Non-pigmented ciliary epithelial cell (primary cell): ENCODE results near the gene B3GALT4.

ENCODE experiments used
- DNase-seq: peaks from one replicate; pipeline ENCODE4 v3.0.0-alpha.2; 2010; ENCODE audit warnings: low read depth

The B3GALT4 gene

DNA sequence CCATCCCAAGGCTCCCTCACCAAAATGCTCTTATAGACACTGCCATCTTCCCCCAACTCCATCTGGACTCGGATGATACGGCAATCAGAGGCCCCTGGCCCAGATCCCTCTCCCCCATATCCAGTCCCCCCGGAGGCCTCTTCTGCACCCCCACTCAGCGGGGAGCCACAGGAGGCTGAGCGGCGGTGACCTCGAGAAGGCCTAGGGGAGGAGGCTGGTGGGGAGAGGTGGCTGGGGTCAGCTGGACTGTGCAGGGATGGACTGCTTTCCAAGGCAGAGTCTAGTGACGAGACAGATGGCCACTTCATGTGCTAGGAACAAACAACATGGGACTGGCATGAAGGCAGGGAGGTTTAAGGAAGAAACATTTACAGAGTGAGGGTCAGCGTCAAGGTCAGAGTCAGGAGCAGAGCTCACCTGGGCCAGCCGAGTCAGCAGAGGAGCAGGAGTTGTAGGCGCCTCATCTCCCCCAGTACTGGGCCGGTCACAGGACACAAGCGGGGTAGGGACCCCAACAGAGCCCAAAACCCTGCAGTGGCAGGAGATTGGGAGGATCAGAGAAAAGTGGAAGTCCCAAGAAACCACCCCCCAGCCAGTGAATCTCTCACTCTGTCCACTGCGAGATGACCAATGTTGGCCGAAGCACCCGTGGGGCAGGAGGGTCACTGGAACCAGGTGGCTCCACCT, 16.2 kb downstream of the B3GALT4 start:
- no peak for DNase-seq

DNA sequence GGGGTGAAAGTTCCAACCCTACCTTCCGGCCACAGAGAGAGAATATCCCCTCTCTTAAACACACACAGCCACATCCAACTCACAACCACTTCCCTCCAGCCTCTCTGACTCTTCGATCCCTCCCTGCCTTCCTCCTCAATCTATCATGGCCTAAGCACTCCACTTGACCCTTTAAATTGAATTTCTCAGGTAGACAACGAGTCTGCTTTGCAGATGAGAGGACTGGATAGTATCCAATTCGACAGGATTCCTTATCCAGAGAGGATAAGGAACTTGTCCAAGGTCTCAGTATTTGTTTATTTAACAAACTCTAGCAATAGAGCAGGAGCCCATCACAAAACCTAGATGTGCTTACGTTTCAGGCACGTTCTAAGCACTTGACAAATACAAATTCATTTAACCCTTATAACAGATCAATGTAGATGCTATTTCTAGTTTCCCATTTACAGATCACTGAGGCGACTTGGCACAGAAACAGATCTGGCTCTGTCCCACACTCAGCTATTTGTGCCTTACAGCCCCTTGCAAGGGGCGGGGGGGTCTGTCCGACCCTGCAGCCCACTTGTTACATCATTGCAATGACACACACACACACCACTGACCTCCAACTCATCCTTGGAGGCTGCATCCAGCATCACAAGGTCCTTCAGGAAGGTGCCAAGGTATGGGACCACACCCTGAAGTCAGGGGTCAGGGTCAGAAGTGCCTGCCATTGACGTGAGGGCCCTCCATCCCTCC, 17.3 kb downstream of the B3GALT4 start:
- no peak for DNase-seq

DNA sequence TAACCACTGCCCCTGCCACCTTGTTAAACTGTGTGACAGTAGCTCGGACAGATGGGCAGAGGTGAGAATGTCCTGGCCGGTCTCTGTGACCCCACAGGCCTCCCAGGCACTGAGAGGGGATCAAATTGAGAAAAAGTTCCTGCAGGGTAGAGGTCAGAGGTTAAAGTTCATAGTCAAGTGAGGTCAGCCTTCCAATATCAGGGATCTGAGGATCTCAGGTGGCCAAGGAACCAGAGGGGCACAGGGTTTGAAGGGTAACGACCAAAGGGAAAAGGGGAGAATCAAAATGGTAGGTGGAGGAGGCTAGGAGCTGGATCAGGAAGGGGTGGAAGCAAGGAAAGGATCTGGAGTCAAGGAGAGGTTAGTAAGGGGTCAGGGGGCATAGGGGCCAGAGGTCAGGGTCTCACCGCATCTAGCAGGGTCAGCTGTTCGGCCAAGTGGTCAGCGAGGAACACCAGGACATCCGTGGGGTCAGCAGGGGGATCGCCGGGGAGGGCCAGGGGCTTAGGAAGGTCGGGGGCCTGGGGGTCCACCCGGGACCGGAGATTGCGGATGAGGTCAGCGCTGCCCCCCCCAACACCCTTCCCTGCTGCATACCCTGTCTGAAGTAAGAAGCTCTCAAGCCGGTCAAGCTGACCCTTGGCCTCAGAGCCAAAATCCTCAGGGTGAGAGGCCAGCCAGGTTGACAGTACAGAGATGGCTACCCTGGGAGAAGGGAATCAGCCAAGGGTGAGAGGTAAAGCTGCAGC, 18.9 kb downstream of the B3GALT4 start:
- no peak for DNase-seq

DNA sequence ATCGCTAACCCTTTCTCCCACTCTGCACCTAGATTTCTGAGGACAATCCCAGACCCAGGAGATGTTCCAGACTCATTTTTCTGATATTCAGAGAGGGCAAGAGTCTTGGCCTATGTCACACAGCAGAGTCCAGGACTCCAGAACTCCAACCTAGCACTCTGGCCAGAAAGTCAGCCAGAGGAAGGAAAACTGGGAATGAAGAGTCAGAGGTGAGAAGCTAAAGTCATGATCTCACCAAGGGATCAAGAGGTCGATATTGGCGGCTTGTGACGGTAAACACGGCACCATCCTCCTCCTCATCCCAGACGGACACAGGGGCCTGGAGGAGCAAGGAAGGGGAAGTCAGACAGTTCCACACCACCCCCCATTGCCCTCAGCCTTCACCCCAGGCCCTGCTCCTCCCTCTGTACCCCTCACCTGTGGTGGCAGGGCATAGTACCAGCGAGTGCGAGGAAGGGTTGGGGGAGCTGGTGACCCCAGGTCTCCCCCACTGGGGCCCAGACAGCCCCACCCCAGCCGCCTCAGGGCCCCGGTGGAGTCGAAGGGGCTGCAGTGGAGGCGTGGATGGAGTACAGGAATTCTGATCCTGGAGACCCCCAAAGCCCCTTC, 20.0 kb downstream of the B3GALT4 start:
- no peak for DNase-seq

DNA sequence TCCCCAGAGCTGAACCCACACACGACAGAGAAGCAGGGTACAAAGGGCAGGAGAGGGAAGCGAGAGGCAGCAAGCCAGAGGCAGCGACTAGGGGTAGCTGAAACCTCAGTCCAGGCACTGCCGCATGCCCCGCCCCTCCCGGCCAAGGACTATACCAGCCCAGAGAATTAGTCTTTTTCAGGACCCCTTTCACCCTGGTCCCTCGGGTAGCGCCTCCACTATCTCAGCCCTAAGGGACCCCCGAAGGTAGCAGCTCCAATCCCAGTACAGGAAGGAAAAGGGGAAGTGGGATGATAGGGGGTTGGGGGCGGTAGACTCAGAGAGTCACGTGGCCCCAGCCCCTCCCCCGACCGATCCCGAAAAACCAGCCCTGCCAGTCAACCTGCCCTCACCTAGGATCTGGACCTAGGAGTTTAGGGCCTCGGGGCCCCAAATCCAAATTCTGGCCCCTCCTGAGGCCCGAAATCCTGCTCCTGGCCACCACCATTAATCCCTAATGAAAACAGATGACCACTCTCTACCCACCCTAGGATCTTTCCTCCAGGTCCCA, 20.6 kb downstream of the B3GALT4 start:
- DNase-seq: no peak

DNA sequence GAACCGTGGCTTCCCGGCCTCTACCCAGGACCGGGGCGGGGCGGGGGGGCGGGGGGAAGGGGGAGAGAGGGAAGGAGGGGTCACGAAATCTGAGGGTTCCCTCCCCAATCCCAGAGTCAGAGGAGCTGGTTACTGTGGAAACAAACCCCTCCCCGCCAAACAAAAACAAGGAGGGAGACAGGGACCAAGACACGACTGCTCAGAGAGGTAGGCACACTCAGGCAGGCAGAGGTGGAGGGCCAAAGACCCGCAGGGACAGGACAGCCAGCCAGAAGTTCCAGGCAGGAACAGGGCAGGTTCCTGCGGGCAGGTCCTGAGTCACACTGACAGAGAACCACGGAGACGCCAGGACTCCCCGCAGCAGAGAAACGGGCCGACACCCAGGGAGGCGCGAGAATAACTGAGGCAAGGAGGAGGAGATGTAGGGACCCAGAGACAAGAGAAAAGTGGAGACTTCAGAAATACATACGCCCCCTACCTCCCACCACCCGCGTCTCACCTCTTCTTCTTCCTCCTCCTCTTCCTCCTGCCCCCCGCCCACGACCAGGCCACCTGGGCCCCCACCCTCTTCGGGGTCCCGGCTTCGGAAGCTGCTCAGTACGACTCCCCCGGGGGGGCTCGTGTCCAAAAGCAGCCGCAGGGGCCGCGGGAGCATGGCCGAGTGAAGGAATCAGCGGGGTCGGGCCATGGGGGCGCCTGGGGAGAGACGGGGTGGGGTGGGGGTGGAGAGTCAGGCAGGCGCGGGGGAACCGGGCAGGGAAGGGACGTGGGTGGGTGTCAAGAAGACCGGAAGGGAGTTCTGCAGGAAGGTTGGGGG, 21.2 kb downstream of the B3GALT4 start:
- no peak for DNase-seq

DNA sequence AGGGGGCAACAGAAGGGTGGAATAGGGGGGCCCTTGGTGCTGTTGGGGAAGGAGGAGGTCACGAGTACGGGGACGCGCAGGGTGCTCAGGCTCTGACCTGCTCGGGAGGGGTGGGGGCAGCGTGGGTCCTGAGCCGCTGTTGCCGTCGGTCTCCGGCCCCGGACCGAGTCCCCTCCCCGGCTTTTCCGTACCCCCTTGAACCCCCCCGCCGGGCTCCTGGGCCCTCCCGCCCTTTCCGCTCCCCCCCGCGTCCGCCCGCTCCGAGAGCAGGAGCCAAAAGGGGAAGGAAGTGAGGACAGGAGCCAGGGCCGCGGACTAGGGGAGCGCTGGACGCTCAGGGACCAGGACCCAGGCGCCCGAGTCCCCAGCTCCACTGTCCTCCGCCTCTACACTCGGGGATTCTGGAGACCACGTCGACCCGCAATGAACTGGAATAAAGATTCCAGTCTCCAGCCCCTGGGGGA, 21.9 kb downstream of the B3GALT4 start, which contains the start of gene RGL2:
RGL2 (minus strand) TSS at position 170 of the 464 bp plus-strand sequence. CDS start 332 bp downstream, outside the sequence.
- DNase-seq: no peak

DNA sequence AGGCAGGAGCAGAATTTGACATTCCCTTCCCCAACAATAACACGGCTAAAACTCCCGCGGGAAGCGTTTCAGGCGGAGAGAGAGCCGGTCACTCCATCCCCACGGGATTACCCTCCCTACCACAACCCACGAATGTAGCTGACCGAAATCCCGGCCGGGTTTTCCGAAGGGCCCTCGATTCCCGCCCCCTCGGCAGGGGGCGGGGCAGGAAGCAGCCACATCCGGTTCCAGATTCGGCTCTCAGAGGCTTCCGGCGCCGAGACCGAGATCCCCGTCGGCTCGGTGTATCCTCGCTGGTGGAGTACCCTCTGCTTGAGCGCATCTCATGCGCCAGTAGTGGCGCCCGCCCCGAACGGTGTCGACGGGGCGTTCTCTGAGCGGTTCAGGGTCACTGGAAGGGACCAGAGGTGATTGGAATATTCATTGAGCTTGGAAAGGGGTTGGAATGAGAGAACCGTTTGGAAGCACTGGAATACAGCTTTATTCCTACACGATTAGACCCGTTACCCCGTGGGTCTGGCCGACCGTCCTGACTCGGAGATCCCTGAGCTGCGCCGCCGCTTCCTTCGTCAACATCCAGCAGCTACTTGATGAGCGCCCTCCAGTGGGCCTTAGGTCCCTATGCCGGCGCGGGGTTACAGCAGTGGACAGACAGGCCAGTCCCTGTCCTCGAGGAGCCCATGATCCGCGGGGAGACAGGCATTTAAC, 22.5 kb downstream of the B3GALT4 start:
- no peak for DNase-seq

DNA sequence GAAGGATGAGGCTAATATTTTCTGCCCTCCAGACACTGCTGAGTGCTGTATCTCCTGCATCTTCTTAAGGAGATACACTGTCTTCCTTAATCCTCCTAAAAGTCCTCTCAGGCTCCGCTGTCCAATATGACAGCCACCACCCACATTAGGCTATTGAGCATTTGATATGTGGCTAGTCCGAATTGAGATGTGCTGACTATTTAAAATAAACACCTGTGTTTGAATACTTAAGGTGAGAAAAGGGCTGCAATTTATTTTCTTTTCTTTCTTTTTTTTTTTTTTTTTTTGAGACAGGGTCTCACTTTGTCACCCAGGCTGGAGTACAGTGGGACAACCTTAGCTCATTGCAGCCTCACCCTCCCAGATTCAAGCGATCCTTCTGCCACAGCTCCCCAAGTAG, 25.0 kb downstream of the B3GALT4 start:
- no peak for DNase-seq

DNA sequence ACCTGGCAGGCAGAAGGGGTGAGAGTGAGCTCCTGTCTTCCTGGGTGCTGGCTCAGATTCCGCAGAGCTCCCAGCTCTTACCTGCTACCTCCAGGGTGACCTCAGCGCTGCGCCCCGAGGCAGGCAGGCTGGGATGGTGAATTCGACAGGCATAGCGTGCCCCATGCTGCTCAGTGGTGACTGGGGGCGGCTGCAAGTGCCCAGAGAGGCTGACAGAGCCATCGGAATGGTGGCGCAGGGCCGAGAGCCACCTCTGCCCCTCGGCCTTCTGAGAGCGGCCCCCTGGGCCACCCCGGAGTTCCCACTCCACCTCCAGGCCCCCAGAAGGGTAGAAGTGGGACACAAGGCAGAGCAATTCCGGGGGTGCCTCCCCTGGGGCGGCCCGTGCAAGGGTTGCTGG, 27.3 kb downstream of the B3GALT4 start:
- no peak for DNase-seq

DNA sequence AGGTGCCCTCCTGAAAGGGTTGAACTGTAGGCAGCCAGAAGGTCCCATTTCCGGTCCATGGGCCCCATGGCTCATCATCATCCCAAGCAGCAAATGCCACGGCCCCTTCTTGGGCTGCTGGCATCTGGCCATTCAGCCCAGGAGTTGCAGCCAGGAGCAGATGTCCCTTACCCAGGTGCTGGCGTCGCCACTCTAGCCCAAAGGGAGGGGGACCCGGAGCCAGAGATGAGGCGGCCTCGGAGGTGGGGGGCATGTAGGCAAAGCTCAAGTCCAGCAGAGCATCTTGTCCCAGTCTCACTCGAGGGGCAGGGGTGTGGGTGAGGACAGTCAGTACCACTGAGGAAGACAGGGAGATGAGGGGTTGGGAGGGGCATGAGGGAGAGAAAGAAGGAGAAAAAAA, 28.1 kb downstream of the B3GALT4 start:
- no peak for DNase-seq

DNA sequence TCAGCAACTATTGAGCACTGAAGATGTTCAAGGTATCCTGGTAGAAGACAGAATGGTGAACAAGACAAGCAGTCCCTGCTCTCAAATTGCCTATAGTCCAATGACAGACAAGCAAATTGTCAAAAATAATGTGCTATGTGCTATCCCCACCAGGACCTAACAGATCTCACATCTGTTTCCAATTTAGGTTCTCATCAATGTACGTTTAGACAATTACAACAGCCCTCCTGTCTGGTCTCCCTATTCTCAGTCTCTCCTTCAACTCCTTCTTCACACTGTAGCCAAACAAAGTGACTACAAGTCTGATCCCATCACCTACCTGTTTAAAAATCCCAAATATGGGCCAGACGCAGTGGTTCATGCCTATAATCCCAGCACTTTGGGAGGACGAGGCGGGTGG, 29.4 kb downstream of the B3GALT4 start:
- DNase-seq: no peak

DNA sequence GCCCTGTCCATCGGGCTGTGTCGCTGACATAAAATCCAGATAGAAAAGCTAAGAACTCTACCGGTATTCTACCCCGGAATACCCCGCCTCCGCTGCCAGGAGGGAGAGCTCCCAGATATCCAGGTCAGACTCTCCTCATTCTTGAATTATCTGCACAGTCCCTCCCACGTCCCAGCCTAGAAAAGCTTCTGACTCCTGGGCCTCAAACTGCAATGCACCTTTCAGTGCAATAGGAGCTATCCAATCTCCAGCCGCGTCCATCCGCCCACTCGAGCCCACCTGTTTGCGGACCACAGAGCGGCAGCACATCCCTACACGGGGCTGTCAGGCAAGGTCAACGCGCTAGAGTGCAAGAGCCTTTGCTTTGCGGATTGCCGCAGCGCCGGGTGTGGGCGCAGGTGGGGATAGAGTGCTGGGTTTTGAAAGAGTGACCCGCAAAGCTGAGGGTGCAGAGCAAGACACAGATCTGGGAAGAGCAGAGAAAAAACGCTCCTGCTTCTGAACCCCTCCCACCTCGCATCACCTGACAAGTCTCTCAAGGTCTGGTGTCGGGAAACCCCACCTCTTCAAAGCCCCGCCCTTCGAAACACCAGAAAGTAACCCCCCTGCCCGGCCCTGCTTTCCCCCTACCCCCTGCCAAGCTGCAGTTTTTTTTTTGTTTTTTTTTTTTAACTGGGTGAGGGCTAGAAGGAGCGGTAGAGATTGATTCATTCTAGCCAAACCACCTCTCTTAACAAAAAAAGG, 35.6 kb downstream of the B3GALT4 start:
- DNase-seq: no peak

DNA sequence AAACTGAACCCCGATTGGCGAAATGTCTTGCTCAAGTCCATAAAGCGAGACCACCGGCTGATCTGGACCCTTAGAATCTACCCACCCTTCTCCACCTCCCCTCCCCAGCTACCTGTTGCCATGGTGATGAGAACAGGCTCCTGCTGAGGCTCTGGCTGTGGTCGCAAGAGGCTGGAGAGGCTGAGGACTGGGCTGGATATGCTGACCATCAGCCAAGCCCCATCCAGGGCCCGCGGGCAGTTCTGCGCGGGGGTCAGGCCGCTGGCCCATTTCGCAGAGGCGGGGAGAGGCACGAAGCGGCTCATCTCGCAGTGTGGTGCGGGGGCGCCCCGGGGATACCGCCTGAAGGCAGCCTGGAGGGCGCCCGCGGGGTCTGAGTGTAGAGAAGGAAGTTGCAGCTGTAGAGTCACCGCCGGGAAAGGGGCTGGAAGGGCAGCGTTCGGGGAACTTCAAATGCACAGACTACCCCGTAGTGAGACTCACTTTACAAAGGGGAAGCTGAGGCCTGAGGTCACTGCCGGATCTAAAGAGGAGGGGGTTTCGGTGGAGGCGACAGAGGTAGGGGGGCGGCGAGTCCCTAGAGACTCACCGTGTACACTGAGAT, 36.3 kb downstream of the B3GALT4 start:
- DNase-seq: no peak

DNA sequence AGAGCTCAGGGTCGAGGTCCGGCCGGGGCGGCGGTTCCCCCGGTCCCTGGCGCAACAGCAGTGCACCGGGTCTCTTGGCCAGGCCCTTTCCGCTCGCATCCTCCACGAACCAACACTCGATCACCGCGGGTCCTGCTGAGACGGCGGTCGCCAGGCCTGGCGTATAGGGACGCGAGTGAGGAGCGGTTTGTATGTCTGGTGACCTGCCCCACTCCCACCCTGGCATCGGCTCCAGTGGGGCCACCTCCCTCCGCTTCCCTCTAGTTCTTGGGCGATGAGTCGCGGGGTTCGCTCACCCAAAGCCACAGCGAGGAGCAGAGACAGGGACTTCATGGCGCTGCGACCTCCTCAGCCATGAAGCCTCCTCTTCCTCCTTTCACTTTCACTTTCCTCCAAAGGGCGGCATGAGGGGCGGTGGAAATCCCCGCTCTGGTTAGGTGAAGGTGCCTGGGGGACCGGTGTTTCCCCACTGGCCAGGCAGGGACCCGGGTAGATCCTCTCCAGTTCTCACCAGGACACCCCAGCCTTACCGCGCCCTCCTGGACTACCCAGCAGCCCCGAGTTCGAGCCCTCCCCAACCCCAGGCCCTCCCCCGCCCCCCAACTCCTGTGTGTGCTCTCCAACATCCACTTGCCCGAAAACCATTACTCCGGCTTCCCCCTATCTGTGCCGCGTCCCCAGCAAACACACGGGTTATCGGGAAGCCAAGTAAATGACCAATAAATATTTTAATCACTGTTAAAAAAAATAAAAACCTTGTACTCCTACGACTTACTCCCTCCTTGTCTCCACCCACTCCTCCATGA, 37.0 kb downstream of the B3GALT4 start, which contains the start of gene TAPBP:
TAPBP (minus strand) TSS at position 370 of the 806 bp plus-strand sequence; CDS start at position 333, 37 bp downstream.
- DNase-seq: no peak

DNA sequence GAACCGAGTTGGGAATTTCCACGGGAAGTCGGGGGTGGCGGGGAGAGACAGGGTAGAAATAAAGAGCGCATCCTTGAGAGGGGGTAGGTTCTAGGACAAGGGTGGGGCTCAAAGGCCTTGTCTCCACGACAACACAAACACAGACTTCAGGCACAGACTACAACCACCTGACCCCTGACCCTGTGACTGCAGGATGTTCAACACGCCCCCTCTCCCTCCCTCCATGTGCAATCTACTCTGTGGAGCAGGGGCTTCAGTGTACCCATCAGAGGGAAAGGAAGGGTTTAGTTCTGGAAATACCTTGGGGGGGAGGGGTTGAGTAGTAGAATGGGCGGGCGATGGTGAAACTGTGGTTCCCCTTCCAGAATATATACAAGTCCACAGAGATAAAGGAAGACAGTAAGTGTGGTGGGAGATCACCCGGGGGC, 37.6 kb downstream of the B3GALT4 start:
- DNase-seq: no peak

DNA sequence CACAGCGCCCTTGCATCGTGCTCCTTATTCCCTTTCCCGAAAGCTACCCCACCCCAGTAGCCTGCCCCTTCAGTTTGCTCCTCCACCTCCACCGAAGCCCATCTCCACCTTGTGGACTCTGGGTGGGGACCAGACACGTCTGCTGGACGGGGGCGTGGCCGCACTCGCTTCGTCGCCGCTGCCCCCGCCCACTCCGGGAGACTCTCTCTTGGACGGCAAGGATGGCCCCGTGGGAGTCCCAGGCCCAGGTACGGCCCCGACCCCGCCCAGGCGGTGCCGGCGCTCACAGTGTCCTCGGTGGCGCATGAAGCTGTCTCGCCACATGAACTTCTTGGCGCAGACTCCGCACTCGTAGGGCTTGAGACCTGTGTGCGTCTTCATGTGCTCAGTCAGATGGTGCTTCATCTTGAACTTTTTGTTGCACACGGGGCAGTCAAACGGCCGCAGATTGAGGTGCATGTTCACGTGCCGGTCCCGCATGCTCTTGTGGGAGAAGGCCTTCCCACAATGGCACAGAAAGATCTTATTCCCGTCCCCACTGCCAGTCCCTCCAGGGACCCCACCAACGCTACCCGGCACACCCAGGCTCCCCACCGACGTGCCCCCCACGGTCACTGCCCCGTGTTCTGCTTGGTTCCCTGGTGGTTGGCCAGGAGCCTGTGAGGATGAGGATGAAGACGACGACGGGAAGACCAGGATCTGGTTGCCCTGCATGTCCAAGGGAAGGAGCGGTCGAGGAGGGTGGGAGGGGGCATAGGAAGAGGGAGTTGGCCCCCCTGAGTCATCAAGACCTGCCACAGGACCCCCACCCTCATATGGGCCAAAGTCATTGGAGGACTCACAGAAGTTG, 38.2 kb downstream of the B3GALT4 start:
- DNase-seq: no peak
